NCI-H774 (cell line): Measurements from ENCODE around the gene BCCIP.

Source experiments
- DNase-seq: peaks from one replicate; lab custom pipeline; 2025; lab: John Stamatoyannopoulos, UW

BCCIP gene

DNA sequence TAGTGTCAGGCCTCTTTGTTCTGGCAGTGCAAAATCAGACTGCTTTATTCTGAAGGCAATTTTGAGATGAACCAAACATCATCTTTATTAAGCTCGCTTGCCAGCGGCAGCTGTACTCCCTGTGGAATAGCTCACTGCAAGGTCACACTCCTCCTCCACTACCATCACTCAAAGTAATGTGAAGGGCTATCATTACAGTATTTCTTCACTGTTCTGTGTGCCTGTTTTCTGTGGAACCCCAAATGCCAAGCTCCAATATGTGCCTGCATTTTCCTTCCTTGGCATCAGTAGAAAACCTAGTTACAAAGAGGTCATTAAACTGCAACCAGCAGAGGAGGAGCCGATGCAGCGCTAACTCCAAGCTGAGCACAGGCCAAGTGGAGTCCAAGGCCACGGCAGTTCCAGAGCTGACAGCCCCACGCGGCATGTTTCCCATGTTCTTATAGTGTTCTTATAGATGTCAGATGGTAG, 21.4 kb downstream of the BCCIP start:
- no peak for DNase-seq

DNA sequence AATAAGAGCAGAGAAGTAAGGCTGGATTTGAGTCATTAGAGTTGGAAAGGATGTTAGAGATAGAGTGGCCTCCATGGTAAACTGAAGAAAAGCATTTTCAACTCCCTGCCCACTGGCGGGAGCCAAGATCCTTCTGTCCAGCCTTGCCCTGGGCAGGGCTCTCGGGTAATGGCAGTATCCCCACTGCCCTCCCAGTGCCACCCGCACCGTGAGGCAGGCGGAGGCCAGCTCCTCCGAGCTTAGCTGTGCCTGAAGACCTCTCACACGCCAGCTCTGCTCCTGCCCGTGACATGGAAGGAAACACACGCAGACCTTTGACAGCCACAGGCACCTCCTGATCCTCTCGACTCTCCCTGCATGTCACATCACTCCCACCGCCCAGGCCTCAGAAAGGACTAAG, 22.3 kb downstream of the BCCIP start:
- DNase-seq = no peak

DNA sequence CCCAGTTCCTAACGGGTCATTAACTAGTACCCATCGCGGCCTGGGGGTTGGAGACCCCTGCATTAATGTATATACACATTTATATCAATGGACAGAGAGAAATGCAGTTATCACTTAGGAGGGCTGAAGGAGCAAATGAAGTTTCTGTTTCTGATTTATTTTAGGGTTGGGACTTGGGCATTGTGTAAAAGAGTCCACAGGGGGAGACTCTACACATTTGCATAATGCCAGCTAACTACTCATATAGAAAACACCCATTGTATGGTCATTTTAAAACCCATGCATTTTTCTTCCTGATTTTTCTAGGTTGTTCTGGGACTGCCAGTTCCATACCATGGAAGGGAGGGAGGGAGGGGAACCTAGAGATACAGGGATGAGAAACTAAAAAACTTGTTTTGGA, 23.5 kb downstream of the BCCIP start:
- no peak for DNase-seq

DNA sequence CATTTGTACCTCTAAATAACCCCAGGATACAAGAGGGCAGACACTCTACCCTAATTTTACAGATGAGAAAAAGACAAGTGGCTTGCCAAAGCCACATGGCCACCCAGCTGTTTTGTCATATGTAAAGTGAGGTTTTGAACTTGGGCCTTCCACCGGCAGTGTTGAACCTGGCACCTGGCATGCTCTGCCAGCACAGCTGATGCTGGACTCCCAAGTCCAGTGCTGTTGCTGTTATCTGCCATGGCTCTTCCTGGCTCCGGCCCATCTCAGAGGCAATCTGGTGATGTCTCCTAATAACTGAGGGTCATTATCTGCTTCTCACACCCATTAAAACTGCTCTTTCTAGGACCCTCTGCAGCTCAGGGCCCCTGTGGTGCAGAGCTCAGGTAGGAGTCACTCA, 25.0 kb downstream of the BCCIP start:
- no peak for DNase-seq

DNA sequence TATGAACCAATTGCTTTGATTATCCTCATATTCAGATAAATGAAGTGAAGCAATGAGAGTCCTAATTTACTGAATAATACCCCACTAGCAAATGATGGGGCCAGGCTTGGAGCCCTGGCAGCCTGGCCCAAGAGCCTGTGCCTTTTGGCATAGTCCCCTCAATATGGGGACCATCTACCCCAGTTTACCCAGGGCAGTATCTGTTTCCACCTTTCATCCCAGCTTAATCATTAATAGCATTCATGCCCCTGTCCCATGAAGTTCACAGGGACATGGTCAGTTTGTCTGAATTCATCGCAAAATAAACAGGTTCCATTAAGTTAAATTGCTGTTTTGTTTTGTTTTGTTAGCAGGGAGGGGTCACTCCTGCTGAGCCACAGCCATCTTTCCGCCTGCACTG, 25.5 kb downstream of the BCCIP start:
- DNase-seq = no peak

DNA sequence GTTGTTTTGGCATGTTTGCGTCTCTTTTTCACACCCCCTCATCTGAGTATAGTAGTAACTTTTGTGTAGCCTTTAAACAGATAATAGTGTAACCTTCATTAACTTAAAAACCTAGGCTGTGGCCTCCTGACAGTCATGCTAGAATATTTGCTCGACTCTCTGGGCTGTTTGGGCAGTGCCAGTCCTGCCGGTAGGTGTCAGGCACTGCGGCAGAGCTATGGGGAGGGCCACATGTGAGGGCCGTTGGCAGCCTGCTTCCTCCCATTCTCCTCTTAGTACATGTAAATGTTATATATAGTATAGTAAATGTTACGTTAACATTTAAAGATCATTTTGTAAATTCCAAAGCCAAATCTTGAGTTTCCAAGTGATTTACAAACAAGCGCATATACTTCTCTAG, 26.1 kb downstream of the BCCIP start:
- no peak for DNase-seq

DNA sequence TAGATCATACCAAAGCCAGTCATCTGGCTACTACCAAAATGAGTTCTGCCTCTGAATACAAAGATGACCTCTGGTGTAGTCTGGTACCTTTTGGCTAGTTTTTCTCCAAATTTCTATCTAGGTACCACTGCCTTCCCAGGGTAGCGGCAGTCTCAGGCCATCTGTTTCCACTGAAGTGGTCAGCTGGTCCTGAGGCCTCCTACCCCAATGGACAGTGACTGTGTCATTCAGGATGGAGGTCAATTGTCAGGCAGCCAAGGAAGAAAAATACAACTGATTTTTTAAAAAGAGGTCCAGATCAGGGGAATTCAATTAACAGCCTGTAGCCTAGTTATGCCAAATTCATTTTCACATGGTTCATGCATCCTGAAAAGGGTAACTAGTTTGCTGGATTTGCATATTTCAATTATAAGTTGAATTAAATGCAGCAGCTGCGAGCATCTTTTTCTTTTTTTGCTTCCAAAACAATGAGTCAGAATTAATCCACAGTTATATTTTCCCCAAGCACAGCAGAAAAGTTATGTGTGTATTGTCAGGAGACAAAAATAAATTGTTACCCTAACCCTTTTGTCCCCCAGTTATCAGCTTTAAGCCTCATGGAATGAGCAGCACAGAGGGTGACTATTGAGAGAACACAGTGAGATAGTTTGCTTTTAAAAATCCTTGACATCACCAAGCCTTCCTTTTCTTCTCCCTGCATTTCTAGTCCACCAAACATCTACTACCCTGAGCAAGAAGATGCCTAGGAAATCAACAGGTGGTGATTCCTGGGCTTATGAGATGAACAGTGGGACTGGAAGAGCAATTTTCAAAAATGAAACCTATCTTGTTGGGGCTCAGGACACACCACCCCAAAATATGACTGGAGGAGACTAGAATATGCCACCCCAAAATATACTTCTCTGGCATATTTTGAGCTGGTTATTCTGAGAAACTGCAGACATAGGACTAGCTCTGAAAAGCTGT, 27.7 kb downstream of the BCCIP start:
- DNase-seq = no peak

DNA sequence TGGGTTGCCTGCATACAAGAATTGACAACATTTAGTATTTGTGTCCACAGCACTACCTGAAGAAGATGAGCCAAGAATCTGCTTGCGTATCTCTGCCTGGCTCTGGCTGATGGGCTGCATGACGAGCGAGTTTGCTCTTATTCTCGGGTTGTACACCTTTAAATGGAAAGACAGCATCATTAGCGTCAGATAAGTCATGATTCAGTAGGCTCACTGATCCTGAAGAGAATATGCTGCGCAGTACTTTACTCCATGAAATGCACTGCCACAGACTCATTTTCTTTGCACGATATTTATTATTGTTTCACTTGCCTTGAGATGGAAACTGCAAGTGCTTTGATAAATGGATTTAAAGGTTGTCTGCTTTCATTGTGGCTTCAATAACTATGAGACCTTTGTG, 29.1 kb downstream of the BCCIP start:
- no peak for DNase-seq

- no peak for DNase-seq
Measured at GRCh38 chr10:125857185-125857760, 33.9 kb downstream of the BCCIP start.

DNA sequence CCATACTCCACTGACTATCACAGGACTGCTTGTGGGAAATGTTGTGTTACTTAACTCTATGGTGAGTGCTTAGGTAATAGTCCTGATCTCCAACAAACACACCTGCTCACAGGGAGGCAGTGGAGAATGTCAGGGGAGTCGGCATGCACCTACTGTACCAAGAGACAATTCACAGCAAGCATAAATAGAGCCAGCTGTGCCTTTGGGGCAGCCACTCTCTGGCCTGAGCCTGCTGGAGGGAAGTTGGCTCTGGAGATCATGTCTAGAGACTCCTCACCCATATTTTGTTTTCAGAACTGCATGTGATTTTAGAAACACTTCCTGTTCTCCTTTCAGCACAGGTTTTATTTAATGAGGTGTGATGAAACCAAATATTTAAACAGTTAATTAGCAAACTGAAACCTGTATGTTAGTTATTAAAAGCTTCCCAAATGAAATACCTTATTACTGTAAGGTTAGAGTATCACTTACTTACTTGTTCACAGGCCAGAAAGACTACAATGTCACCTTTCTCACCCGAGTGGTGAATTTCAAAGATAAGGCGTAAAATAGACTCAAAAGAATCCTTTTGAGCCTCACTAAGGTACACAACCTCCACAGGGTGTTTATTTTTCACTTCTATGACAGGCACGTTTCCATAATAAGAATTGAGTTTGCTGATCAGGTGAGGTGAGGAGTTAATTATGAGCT, 35.9 kb downstream of the BCCIP start:
- peak; percentile 21 for DNase-seq

- no peak for DNase-seq
Measured at GRCh38 chr10:125865120-125865519, 41.8 kb downstream of the BCCIP start.

- no peak for DNase-seq
Measured at GRCh38 chr10:125866421-125867029, 43.2 kb downstream of the BCCIP start.

DNA sequence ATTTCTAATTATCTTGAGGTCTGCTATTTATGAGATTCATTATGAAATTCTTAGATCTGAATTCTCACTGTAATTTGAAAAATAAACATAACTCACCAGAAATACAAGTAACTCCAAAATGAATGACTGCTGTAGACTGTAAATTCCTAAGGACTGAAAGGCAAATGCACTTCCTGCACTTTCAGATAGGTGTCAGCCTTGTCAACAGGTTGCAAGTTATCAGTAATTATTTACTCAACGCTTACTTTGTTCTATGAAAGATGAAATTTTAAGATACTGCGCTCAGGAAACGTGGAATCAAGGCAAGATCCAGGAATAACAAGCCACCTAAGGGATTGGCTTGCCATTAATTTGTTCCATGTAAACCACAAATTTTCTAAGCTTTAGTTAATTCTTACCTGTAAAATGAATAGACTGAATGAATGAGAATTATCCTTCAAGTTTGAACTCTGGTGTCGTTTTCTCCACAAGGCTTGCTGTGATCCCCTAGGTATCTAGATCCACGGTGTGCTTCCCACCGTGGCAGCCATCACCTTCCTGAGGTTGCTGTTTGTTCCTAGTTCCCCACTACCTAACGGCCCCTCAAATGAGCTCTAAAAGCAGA, 45.1 kb downstream of the BCCIP start:
- no peak for DNase-seq

DNA sequence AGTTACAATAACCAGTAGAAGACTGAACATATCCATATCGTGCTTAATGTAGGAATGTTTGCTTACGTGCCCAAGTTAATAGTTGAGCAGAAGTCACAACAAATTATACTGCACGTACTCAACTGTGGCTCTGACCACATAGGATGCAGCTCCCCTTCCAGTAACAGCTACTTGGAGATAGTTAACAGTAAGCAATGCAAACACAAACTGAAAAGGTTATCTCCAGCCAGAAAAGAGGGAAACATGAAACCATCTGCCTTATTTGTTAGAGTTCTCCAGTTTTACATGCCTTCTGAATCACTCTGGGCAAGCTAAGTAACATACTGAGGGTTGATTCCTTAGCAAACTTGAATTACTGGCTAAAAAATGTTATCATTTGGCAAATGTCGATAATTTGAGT, 48.0 kb downstream of the BCCIP start:
- no peak for DNase-seq

GRCh38 chr10:125878957-125879835, 55.9 kb downstream of the BCCIP start:
- DNase-seq = no peak

GRCh38 chr10:125880719-125881118, 57.4 kb downstream of the BCCIP start:
- DNase-seq = no peak

DNA sequence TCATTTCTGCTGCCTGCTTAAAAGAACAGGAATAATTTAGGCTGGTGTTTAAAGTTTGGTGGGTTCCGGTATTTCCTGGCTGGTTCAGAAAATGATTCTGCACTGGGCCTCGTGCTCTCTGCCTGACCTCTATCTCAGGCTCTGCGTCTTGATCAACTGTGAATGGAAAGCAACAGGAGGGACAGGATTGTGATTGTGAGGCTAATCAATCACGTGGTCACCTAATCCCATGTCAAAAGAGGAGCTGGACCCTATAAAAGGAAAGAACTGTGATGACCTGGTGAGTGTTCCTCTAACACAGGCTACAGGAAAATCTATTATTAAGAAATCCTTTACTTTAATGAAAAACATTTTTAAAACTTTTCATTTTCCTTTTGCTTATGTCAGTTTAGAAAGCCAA, 57.8 kb downstream of the BCCIP start, which contains the start of gene DHX32:
Gene DHX32 (minus strand): TSS at position 101 of the 400 bp plus-strand sequence. CDS start 468 bp downstream, outside the sequence.
- no peak for DNase-seq

DNA sequence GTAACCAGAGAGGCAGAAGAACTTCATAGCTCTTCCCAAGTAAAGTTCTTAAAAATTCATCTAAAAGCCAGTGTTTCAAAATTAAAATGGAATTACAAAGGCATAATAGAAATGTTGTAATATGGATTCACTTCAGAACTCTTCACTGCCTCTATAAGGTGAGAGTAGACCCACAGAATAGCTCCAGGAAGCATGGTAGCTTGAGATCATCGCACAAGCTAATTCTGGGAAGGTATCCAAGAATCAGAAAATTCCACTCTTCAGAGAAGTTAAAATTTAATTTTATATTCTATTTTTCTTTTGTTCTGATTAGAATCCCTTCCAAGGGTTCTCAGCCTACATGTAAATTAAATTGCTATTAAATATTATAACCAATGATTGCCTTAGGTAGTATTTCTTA, 59.2 kb downstream of the BCCIP start:
- no peak for DNase-seq

DNA sequence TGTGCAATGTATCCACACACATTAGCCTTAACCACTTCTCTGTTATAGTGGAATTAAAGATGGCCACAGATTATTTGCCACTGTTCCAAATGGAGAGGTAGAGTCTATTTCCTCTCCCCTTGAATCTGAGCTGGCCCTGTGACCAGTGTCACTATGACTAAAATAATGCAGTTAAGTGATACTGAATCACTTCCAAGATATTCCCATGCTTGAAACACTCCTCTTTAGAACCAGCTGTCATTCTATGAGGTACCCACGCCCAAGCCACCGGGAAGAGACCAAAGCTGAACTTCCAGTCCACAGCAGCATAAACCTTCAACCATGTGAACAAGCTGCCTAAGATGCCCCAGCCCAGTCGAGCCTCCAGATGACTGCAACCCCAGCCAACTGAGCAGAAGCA, 59.9 kb downstream of the BCCIP start:
- DNase-seq = no peak
